NOMO-1 treated with DMSO at 0.1 percent for 48 hours (cell line): Measurements from ENCODE around the gene BCL11A.

Experiments used
- DNase-seq: peaks from one replicate; lab custom pipeline; 2025; ENCODE audit not compliant: unreplicated experiment; lab: John Stamatoyannopoulos, UW

Gene BCL11A

GRCh38 chr2:60548311-60548710 lies 5.1 kb downstream of the BCL11A start:
- DNase-seq = no peak

- DNase-seq = no peak
These were observed 5.6 kb downstream of the BCL11A start for GRCh38 chr2:60547841-60548240.

GRCh38 chr2:60546756-60547420 lies 6.6 kb downstream of the BCL11A start:
- DNase-seq = no peak

GRCh38 chr2:60544954-60545560 lies 8.4 kb downstream of the BCL11A start:
- no peak for DNase-seq

GRCh38 chr2:60544062-60544461 lies 9.4 kb downstream of the BCL11A start:
- peak; percentile 77 for DNase-seq

- DNase-seq = no peak
These were observed 12.3 kb downstream of the BCL11A start for GRCh38 chr2:60541056-60541651.

- DNase-seq = peak; percentile 59
These were observed 13.4 kb downstream of the BCL11A start for GRCh38 chr2:60540074-60540473.

- no peak for DNase-seq
These were observed 14.3 kb downstream of the BCL11A start for GRCh38 chr2:60539140-60539539.

- DNase-seq = no peak
These were observed 15.4 kb downstream of the BCL11A start for GRCh38 chr2:60538101-60538500.

GRCh38 chr2:60536746-60537145 lies 16.7 kb downstream of the BCL11A start:
- no peak for DNase-seq

- DNase-seq = no peak
These were observed 17.7 kb downstream of the BCL11A start for GRCh38 chr2:60535685-60536312.

GRCh38 chr2:60534892-60535684 lies 18.4 kb downstream of the BCL11A start:
- no peak for DNase-seq

- peak; percentile 82 for DNase-seq
These were observed 19.3 kb downstream of the BCL11A start for GRCh38 chr2:60534052-60534685.

GRCh38 chr2:60533101-60534051 lies 20.1 kb downstream of the BCL11A start:
- no peak for DNase-seq

GRCh38 chr2:60532421-60532820 lies 21.0 kb downstream of the BCL11A start:
- no peak for DNase-seq

GRCh38 chr2:60531701-60532133 lies 21.7 kb downstream of the BCL11A start:
- no peak for DNase-seq

- peak; percentile 62 for DNase-seq
These were observed 22.7 kb downstream of the BCL11A start for GRCh38 chr2:60530660-60531281.

- no peak for DNase-seq
These were observed 23.4 kb downstream of the BCL11A start for GRCh38 chr2:60529785-60530627.
